ENCODE data around the gene MED15. TPM values are rescaled to one million over a fixed set of nuclear protein-coding genes. Genes with fewer than 3 reads are reported as not detected.
A peak's percentile ranks its signal among the peaks of the same experiment; 100 is the strongest.

MED15 gene
- total and polyA plus RNA-seq, 4 donors: 57.8 to 123 (median 69.1) TPM

DNA sequence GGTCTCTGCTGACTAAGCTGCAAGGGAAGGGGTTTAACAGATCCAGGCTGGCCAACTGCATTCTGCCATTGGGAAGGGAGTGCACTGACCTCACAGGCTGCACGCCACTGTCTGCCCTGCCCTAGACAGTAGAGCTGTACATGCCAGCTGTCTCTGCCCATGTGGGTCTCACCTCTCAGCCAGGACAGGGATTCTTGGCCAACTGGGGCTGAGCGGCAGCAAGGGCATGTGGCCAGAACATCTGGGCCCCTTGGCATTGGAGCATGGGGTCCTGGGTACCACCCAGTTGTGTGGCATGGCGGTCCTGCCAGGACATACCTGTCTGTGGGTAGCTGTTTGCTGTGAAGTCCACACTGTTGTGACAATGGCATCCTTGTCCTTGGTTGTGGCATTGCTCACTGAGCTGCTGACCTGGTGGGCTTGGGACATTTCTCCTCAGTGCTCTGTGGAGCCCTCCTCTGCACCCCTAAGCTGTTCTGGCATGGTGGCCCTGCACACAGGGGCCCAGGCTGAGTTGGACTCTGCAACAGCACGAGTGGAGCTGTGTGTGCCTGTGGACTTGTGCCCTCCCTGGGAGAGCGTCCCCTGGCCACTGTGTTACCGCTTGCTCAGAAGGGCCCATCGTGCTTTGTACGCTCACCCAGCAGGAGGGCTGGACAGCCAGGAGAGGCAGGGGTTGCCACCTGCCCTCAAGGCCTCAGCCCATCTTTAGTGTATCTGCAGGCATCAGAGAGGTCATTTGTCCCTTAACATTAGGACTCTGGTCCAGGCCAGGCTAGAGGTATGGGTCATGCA lies 46.7 kb downstream of the MED15 start:
- Histone ChIP-seq H3K9me3 (ENCODE audit: control insufficient read depth in 4 of 4, insufficient read depth in 3 of 4, low read length in 3 of 4) (peaks cover 0 to 8% (median 0%) of the 10 kb centered on the region in 4 donors), H3K36me3 (ENCODE audit: control insufficient read depth in 4 of 4, insufficient read depth in 4 of 4, low read length in 4 of 4) (peaks cover 6 to 36% (median 18%) of the 10 kb centered on the region in 4 donors), H3K4me3 (no peak overlapping the region), H3K27ac (ENCODE audit: low read depth in 1 of 2, low read length in 1 of 2) (peak overlapping the region in 1 of 2 donors; percentile 29), H3K9ac (ENCODE audit: insufficient read depth in 1 of 2, low read length in 2 of 2) (no peak overlapping the region), H3K4me1 (ENCODE audit: control insufficient read depth in 5 of 5, insufficient read depth in 5 of 5, low read length in 5 of 5) (peaks cover 16 to 45% (median 39%) of the 10 kb centered on the region in 5 donors), H3K27me3 (ENCODE audit: control insufficient read depth in 3 of 3, insufficient read depth in 3 of 3, low read length in 2 of 3) (no peaks in the 10 kb centered on the region)
- DNase-seq (no peak), ATAC-seq (ENCODE audit: insufficient read depth, low FRiP score) (no peak)
- WGBS, 2 donors: 93 to 99% methylated on average over 8 of the region's 8 CpGs
- TF ChIP-seq, protein P1, sequence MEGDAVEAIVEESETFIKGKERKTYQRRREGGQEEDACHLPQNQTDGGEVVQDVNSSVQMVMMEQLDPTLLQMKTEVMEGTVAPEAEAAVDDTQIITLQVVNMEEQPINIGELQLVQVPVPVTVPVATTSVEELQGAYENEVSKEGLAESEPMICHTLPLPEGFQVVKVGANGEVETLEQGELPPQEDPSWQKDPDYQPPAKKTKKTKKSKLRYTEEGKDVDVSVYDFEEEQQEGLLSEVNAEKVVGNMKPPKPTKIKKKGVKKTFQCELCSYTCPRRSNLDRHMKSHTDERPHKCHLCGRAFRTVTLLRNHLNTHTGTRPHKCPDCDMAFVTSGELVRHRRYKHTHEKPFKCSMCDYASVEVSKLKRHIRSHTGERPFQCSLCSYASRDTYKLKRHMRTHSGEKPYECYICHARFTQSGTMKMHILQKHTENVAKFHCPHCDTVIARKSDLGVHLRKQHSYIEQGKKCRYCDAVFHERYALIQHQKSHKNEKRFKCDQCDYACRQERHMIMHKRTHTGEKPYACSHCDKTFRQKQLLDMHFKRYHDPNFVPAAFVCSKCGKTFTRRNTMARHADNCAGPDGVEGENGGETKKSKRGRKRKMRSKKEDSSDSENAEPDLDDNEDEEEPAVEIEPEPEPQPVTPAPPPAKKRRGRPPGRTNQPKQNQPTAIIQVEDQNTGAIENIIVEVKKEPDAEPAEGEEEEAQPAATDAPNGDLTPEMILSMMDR (IDR thresholded peaks at IDR 0.05; ENCODE audit: control extremely low read depth, extremely low read depth): no peak

DNA sequence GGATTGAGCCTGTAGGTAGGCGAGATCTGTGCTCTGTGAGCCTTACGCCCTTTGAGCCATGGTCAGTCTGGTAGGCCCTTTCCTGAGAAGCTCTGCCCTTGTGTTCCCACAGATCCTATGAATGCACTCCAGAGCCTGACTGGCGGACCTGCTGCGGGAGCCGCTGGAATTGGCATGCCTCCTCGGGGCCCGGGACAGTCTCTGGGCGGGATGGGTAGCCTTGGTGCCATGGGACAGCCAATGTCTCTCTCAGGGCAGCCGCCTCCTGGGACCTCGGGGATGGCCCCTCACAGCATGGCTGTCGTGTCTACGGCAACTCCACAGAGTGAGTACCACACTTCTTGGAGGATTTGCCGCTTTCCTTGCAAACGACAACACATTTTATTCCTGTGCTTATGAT lies 47.4 kb downstream of the MED15 start:
- Histone ChIP-seq H3K27me3 (ENCODE audit: control insufficient read depth in 3 of 3, insufficient read depth in 3 of 3, low read length in 2 of 3) (no peaks in the 10 kb centered on the region), H3K9me3 (ENCODE audit: control insufficient read depth in 4 of 4, insufficient read depth in 3 of 4, low read length in 3 of 4) (peaks cover 0 to 11% (median 0%) of the 10 kb centered on the region in 4 donors), H3K27ac (ENCODE audit: low read depth in 1 of 2, low read length in 1 of 2) (peak overlapping the region in 1 of 2 donors; percentile 29), H3K4me3 (no peak overlapping the region), H3K36me3 (ENCODE audit: control insufficient read depth in 4 of 4, insufficient read depth in 4 of 4, low read length in 4 of 4) (peaks cover 7 to 38% (median 23%) of the 10 kb centered on the region in 4 donors), H3K4me1 (ENCODE audit: control insufficient read depth in 5 of 5, insufficient read depth in 5 of 5, low read length in 5 of 5) (peaks cover 16 to 39% (median 34%) of the 10 kb centered on the region in 5 donors), H3K9ac (ENCODE audit: insufficient read depth in 1 of 2, low read length in 2 of 2) (no peak overlapping the region)
- WGBS, 2 donors: 96 to 97% methylated on average over 14 of the region's 14 CpGs
- TF ChIP-seq, protein P1 (IDR thresholded peaks at IDR 0.05; ENCODE audit: control extremely low read depth, extremely low read depth): no peak
- no peak for ATAC-seq (ENCODE audit: insufficient read depth, low FRiP score)
- no peak for DNase-seq

DNA sequence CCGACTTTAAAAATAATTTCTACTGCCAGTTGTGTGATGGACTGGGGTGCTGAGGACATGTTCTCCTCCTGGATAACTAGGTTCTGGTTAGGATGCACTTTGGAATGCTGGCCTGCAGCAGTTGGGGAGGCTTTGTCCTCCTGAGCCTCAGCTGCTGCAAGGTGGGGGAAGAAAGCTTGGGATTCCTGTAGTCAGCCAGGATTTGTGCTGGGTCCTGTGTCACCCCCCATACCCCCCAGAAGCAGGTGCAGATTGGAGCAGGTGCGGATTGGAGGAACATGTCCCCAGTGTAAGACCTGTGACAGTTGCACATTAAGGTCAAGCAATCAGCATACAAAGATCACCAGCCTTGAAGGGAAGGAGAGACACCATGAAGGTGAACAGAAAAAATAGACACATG lies 51.1 kb downstream of the MED15 start:
- WGBS, 2 donors: 95 to 99% methylated on average over 2 of the region's 2 CpGs
- no peak for ATAC-seq (ENCODE audit: insufficient read depth, low FRiP score)
- TF ChIP-seq, protein P1 (IDR thresholded peaks at IDR 0.05; ENCODE audit: control extremely low read depth, extremely low read depth): no peak
- H3K9me3 ChIP-seq (ENCODE audit: control insufficient read depth in 4 of 4, insufficient read depth in 3 of 4, low read length in 3 of 4): peaks cover 0 to 11% (median 0%) of the 10 kb centered on the region in 4 donors
- H3K27ac ChIP-seq (ENCODE audit: low read depth in 1 of 2, low read length in 1 of 2): peak overlapping the region in 1 of 2 donors; percentile 67
- no peak overlapping the region for H3K9ac ChIP-seq (ENCODE audit: insufficient read depth in 1 of 2, low read length in 2 of 2)
- peaks cover 0 to 18% (median under 1%) of the 10 kb centered on the region in 5 donors for H3K4me1 ChIP-seq (ENCODE audit: control insufficient read depth in 5 of 5, insufficient read depth in 5 of 5, low read length in 5 of 5)
- H3K27me3 ChIP-seq (ENCODE audit: control insufficient read depth in 3 of 3, insufficient read depth in 3 of 3, low read length in 2 of 3): no peaks in the 10 kb centered on the region
- no peak for DNase-seq
- H3K4me3 ChIP-seq: no peak overlapping the region
- H3K36me3 ChIP-seq (ENCODE audit: control insufficient read depth in 4 of 4, insufficient read depth in 4 of 4, low read length in 4 of 4): peaks cover 9 to 32% (median 22%) of the 10 kb centered on the region in 4 donors
